CD4-positive, alpha-beta T cell treated with Interleukin-10 for 1 hour (primary cell): Measurements from ENCODE around the gene OR7C1.
A peak's percentile ranks its signal among the peaks of the same experiment; 100 is the strongest.
"Not testable (repeated sequence)": the region's sequence is repeated elsewhere in the genome, so short reads cannot be mapped to it uniquely, and the experiment has no call there.

ENCODE experiments used
- DNase-seq: peaks from one replicate; pipeline ENCODE4 v3.0.0-alpha.2; 2020

Gene OR7C1

GRCh38 chr19:14783410-14783998 lies 51.5 kb downstream of the OR7C1 start:
- peak; percentile 11 for DNase-seq

GRCh38 chr19:14782626-14783409 lies 52.2 kb downstream of the OR7C1 start:
- DNase-seq: no peak

- not testable (repeated sequence) for DNase-seq
Observed at GRCh38 chr19:14781713-14782536, 53.1 kb downstream of the OR7C1 start.

GRCh38 chr19:14780622-14781225 lies 54.3 kb downstream of the OR7C1 start:
- not testable (repeated sequence) for DNase-seq

- DNase-seq: no peak
Observed at GRCh38 chr19:14779151-14779550, 55.8 kb downstream of the OR7C1 start.

GRCh38 chr19:14778110-14778845 lies 56.7 kb downstream of the OR7C1 start, which contains the start of gene ADGRE2:
ADGRE2 (minus strand) TSS chr19:14778560; CDS start chr19:14776756, 1,804 bp downstream.
- DNase-seq: not testable (repeated sequence)

GRCh38 chr19:14777645-14778044 lies 57.3 kb downstream of the OR7C1 start:
- DNase-seq: not testable (repeated sequence)

- DNase-seq: no peak
Observed at GRCh38 chr19:14775869-14776586, 59.0 kb downstream of the OR7C1 start.

GRCh38 chr19:14775326-14775725 lies 59.7 kb downstream of the OR7C1 start:
- not testable (repeated sequence) for DNase-seq

- no peak for DNase-seq
Observed at GRCh38 chr19:14774373-14774772, 60.6 kb downstream of the OR7C1 start.

- DNase-seq: not testable (repeated sequence)
Observed at GRCh38 chr19:14773722-14774121, 61.3 kb downstream of the OR7C1 start.

GRCh38 chr19:14772995-14773394 lies 62.0 kb downstream of the OR7C1 start:
- DNase-seq: no peak

GRCh38 chr19:14772467-14772866 lies 62.5 kb downstream of the OR7C1 start:
- no peak for DNase-seq

- no peak for DNase-seq
Observed at GRCh38 chr19:14770944-14771839, 63.8 kb downstream of the OR7C1 start.

- DNase-seq: no peak
Observed at GRCh38 chr19:14770136-14770535, 64.8 kb downstream of the OR7C1 start.

GRCh38 chr19:14769201-14769600 lies 65.8 kb downstream of the OR7C1 start:
- no peak for DNase-seq

- DNase-seq: no peak
Observed at GRCh38 chr19:14768001-14768400, 67.0 kb downstream of the OR7C1 start.

GRCh38 chr19:14767466-14767971 lies 67.5 kb downstream of the OR7C1 start:
- no peak for DNase-seq

- DNase-seq: not testable (repeated sequence)
Observed at GRCh38 chr19:14765841-14766240, 69.1 kb downstream of the OR7C1 start.

GRCh38 chr19:14765403-14765802 lies 69.6 kb downstream of the OR7C1 start:
- not testable (repeated sequence) for DNase-seq
